HG03159 (cell line): Measurements from ENCODE around the gene TMEM41B.
"Not testable (repeated sequence)": the region's sequence is repeated elsewhere in the genome, so short reads cannot be mapped to it uniquely, and the experiment has no call there.

Source experiments
- ATAC-seq: cut with Tn5 transposase; IDR thresholded peaks from one replicate; pipeline ENCODE4 v1.9.1; 2021; ENCODE audit warnings: mild to moderate bottlenecking, moderate library complexity; ENCODE audit not compliant: unreplicated experiment

TMEM41B gene, protein sequence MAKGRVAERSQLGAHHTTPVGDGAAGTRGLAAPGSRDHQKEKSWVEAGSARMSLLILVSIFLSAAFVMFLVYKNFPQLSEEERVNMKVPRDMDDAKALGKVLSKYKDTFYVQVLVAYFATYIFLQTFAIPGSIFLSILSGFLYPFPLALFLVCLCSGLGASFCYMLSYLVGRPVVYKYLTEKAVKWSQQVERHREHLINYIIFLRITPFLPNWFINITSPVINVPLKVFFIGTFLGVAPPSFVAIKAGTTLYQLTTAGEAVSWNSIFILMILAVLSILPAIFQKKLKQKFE

DNA sequence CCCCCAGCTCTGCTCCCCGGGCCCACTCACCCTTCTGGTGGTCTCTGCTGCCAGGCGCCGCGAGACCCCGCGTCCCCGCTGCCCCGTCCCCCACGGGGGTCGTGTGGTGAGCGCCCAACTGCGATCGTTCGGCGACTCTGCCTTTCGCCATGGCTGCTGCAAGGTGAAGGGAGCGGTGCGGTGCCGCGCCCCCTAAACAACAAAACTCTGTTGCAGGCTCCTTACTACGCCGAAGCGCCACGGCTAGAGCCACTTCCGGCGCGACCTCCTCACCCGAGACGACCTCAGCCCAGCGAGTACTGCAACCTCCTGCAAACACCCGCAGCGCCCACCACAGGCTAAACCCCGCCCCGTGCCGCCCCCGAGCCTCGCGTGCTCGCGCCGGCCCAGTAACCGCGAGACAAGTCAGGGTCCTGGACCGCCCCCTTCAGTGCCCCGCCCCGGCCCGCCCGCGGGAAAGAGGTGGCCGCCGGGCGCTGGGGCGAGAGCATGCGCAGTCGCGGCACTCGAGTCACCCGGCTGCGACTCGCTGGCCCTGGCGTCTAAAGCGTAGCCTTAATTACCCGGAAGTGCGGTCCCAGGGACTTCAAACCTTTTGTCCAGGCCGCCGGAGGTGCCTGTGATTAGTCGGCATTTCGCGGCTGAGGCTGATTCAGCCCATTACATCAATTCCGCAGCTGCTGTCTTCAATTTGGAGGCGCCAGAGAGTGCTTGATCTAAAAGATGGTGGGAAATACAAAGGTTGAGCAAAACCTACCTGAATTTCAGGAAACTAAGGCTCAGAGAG, at the start of gene TMEM41B:
Gene TMEM41B, minus strand, starts transcription at position 303 of the 787 bp plus-strand sequence. Its CDS starts 152 bp downstream, at position 151.
- ATAC-seq: peak; percentile 97

DNA sequence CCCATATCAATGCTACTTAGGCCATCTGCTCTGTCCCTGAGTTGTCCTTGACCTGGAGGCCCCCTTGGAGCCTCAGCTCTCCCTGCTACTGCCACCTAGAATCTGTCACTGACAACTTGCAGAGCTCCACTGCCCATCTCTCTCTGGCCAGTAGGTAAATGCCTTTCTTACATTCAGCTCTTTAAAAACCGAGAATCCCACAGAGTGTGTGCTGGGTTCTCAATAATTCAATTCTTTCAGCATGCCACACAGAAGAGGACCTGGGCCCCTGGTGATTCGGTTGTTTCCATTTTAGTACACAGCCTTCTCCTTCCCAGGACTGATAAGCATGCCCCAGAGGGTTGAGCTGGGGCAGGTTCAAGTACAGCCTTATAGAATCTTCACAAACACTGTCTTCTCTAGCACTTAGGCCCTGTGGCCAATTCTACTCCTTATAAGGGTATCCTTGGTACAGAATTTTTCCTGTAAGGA, 48.0 kb upstream of the TMEM41B start:
- ATAC-seq: no peak

DNA sequence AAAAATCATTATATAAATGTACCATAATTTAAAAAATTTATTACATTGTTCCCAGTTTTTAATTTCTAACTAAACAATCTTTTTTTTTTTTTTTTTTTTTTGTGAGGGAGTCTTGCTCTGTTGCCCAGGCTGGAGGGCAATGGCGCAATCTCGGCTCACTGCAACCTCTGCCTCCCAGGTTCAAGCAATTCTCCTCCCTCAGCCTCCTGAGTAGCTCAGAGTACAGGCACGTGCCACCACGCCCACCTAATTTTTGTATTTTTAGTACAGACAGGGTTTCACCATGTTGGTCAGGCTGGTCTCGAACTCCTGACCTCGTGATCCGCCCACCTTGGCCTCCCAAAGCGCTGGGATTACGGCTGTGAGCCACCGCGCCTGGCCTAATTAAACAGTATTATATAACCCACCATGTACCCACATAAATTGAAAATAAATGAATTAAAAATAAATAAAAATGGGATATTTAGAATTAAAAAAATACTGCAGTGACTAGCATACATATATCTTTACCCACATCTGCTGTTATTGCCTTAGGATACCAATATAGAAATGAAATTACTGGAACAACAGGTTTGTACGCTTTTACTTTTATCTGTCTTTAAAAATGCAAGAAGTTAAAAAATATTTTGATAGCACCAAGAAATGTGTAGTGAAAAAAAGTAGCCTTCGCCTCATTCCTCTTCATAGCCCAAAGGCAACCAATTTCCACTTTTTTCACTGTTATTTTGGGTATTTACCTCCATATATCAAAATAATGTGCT, 46.6 kb upstream of the TMEM41B start:
- ATAC-seq: not testable (repeated sequence)

DNA sequence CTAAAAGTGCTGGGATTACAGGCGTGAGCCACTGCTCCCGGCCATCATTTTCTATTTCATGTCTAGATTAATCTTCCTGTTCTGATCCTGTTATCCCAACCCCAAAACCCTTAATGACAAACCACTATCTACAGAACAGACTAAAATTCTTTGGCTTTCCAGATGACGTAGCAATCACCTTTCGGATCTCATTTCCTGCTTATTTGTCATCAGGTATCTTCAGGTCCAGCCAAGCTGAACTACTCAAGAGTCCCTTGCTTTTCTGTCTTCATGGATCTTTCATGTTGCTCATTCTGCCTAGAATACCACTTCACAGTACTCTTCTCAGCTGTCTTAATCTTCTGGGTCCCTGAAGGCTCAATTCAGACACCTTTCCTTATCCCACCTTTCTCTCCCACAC, 42.6 kb upstream of the TMEM41B start:
- no peak for ATAC-seq

DNA sequence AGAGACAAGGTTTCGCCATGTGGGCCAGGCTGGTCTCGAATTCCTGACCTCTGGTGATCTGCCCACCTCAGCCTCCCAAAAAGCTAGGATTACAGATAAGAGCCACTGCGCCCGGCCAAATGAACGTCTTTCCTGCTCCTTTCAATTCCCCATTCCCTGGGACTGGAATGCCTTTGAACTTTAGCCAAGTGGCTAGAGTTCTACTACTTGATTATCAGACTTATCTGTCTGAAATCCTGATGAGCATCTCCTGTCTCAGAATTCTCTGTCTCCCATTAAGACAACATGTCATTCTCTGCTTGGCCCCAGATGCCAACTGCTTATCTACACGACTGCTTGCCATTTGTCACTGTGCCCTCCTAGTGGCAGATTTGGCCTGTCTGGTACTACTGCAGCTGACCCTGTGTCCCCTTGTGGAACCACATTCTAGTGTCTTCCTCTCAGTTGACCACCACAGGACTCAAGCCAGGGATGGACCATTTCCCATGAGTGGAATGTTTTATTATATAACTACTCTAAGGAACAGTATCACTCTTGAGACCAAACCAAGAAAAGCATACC, 37.0 kb upstream of the TMEM41B start:
- no peak for ATAC-seq

DNA sequence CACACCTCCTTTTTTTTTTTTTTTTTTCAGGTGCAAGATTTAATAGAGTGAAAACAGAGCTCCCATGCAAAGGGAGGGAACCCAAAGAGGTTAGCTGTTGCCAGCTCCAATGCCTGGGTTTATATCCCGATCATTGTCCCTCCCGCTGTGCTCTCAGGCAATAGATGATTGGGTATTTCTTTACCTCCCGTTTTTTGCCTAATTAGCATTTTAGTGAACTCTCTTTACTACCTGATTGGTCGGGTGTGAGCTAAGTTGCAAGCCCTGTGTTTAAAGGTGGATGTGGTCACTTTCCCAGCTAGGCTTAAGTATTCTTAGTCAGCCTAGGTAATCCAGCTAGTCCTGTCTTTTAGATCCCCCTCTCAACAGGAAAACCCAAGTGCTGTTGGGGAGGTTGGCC, 33.4 kb upstream of the TMEM41B start:
- ATAC-seq: not testable (repeated sequence)

DNA sequence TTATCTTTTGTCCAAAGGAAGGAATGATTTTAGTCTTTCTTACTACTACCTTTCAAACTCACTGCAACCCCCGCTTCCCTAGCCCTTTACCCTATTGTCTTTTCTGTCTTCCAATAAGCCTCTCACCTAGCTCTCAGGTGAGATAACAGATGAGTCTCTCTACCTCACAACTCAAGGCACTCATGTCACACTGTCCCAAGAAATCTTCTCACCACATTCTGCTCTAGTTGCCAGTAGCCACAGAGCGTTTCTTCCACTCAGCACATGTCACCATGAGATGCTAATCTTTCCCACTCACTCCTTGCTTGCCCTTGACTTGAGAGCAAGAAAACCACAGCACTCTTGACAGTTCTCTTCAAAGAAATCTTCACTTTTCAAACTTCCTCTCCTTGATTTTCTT, 32.7 kb upstream of the TMEM41B start:
- ATAC-seq: no peak

DNA sequence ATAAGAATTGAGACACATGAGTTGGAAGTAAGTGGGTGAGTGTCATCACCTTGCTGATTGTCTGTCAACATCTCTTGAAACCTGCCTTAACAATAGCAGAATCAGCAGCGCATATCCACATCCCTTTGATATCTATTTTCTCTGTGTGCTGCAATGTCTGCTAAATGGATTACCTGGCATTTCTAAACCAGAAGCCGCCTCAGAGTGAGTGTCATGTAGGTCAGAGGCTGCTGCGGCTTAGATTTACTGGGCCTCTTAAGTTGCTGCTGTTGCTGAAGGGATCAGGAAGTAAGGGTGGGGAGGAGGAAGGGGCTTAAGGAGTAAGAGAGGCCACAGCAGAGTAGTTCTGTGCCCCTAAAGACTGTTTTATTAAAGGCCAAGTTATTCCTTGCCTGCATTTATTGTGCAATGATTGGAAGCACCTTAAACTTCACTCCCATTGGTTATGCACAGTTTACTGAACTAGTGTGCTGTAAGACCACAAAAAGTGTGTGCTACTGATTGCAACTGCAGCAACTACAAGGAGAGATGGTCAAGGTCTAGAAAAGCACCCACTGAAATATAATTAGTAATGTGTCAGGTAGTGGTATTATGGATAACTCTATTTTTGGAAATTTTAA, 29.8 kb upstream of the TMEM41B start:
- ATAC-seq: no peak

DNA sequence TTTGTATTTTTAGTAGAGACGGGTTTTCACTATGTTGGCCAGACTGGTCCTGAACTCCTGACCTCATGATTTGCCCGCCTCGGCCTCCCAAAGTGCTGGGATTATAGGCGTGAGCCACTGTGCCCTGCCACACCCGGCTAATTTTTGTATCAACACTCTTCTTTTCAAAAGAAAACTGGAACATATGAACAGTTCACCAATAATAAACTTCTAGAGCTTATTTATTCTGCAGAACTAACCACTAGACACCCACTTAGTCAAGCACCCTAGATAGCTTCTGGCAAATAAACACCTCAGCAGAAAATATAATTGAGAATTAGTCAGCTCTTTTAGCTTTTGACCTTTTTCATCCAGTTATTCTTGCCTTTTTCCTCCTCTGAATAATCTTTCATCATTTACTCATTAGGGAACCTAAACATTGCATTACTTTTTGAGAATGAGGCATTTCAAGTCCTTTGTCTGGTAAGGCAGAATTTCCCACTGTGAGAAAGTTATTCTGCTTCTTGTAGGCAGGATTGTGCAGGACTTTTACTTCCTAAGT, 27.3 kb upstream of the TMEM41B start:
- ATAC-seq: no peak

DNA sequence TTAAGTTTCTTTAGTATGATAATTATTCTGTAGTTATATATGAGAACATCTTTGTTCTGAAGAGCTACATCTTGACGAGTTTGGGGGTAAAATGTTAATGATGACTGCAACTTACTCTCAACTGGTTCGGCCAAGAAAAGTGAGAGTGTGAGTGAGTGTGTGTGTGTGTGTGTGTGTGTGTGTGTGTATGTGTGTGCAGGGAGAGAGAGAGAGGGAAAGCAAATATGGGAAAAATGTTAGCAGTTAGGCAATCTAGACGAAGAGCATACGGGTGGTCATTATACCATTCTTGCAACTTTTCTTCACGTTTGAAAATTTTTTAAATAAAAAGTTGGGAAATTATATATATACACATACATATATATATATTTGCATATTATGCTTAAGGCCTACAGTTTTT, 18.3 kb upstream of the TMEM41B start:
- no peak for ATAC-seq

DNA sequence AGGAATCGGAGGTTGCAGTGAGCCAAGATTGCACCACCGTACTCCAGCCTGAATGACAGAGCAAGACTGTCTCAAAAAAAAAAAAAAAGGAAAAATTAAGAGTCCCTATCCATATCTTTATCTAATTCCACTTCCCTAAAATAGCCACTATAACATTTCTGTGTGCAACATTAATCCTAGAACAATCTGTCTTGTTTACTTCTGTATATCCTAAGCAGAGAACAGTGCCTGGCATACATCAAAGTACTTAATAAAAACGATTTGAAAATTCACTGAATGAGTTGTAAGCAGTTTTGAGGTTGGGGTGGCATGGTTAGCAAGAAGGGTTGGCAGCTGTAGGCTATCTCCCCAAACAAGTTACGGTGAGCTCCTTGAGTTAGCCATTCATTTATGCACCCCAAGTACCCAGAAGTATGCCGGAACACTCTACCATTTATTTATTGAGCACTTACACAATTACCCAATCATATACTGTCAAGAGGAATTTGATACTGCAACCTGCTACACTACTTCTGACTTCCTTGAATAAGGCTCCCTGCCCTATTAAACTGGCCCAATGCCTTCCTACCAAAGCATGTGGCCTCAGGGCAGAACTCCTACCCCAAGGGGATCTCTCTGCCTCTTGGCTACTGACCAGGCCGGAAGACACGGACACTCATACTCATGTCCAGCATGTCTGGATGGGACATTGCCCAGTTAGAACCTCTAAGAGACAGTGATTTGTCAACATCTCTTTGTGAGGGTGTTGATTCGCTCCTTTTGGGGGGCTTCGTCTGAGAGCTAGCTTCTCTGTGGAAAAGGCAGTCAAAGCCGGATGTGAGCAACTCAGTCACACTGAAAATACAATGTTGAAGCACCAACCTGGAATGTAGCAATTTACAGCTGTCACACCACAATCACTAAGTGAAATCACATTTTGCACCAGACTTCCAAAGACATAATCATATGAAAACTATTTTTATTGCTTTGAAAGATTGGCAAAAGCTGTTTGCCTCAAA, 16.3 kb upstream of the TMEM41B start:
- ATAC-seq: no peak

DNA sequence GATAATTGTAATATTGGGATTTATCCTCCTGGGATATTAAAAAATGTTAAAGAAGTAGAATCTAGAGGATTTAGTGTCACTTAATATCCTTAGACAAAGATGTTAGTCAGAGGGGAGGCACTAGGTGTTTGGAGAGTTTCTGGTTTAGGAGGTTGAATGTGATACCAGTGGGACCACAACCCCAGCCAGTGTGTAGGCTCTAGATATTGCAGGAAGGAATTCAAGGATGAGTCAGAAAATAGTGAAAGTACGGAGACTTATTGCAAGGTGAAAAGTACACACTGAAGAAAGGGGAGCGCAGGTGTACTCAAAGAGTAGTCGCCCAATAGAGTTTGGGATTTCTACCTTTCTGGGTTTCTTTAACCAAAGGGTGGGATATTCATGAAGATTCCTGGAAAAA, 5.7 kb upstream of the TMEM41B start:
- ATAC-seq: no peak

DNA sequence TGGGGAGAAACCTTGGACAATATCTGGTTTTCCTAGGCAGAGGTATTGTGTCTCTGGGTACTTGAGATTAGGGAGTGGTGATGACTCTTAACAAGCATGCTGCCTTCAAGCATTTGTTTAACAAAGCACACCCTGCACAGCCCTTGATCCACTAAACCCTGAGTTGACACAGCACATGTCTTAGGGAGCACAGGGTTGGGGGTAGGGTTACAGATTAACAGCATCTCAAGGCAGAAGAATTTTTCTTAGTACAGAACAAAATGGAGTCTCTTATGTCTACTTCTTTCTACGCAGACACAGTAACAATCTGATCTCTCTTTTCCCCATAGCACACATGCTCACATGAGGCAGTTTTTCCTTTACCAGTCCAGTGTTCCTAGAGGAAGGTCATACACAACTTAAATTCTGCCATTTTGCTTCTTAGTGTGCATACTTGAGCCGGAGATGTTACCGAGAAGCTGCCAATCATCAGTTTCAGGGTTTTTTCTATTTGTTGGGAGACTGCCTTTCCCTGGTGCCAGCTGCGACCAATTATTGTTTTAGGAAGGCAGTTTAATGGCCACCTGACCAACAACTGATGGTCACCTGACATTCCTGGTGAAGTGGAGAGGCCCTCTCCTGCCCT, 5.1 kb upstream of the TMEM41B start:
- not testable (repeated sequence) for ATAC-seq

DNA sequence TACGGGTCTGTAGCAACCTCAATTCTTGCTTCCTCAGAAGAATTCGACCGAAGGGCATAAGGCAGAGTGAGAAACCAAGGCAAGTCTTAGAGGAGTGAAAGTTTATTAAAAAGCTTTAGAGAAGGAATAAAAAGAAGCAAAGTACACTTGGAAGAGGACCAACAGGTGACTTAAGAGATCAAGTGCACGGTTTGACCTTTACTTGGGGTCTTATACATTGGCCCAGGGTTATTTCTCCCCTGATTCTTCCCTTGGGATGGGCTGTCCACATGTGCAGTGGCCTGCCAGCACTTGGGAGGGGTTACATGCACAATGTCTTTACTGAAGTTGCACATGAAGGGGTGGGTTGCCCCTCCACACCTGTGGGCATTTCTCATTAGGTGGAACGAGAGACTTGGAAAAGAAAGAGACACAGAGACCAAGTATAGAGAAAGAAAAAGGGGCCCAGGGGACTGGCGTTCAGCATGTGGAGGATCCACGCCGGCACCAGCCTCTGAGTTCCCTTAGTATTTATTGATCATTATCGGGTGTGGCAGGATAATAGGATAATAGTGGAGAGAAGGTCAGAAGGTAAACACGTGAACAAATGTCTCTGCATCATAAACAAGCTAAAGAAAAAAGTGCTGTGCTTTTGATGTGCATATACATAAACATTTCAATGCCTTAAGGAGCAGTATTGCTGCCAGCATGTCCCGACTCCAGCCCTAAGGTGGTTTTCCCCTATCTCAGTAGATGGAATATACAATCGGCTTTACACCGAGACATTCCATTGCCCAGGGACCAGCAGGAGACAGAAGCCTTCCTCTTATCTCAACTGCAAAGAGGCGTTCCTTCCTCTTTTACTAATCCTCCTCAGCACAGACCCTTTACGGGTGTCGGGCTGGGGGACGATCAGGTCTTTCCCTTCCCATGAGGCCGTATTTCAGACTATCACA, 4.3 kb upstream of the TMEM41B start:
- ATAC-seq: not testable (repeated sequence)

DNA sequence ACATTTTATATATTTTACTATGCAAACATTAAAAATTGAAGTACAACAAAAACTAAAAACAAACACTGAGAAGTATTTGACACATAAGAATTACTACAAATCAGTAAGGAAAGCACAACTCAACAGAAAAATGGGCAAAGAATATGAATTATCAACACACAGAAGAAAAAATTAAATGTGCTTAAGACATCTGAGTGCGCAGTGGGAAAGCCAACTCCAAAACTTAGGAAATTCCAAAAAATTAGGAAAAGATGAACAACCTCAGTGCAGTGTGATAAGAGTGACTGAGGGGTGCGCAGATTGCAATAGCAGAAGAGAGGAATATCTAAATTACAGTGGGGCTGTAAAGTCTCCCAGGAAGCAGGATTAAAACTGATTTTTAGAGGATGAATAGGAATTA, 1.9 kb upstream of the TMEM41B start:
- ATAC-seq: no peak

DNA sequence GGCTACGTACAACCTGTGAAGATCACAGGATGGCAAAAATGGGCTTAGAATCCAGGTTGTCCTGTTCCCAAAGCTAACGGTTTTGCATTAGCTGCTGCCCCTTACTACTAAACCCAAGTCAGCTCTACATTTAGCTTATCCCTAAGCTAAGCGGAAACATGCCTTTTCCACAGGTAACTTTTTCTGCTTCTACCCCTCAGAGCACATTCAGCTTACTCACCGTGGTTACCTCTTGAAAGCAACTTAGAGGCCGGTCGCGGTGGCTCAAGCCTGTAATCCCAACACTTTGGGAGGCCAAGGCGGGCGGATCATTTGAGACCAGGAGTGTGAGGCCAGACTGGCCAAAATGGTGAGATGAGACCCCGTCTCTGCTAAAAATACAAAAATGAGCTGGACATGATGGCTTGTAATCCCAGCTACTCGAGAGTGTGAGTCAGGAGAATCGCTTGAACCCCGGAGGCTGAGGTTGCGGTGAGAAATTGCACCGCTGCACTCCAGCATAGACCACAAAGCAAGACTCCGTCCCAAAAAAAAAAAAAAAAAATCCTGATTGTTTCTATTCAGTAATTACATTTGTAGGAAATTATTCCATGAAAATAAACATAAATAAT, 790 bp upstream of the TMEM41B start:
- no peak for ATAC-seq

DNA sequence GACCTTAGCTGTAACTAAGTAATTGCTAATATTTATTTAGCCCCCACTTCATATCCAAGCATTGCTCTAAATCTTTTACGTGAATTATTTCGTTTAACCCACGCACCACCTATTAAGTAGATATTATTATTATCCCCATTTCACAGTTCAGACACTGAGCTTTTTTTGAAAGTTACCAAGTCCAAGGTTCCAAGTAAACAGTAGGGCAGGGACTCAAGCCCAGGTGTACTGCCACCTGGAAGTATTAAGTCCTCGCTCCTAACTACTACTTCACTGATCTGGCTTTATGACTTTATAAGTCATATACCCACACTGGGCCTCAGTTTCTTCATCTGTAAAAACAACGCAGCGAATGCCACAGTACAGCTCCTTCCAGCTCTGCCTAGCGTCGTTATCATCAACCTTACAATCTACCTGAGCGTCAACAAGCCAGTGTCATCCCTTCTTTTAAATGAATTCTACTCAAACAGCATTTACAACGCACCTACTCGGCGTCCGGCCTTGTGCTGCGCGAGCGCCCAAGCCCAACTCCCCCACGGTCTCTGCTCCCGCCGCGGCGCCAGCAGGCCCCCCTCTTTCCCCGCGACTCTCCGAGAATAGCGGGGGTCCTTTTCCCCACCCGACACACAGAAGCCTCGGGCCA, 624 bp downstream of the TMEM41B start:
- peak; percentile 10 for ATAC-seq
